GM21360 (cell line): ENCODE results near the gene PPP1R1B.

Experiments used
- ATAC-seq: cut with Tn5 transposase; IDR thresholded peaks from one replicate; pipeline ENCODE4 v1.9.1; 2021; ENCODE audit warnings: mild to moderate bottlenecking, moderate library complexity; ENCODE audit not compliant: unreplicated experiment

PPP1R1B gene

DNA sequence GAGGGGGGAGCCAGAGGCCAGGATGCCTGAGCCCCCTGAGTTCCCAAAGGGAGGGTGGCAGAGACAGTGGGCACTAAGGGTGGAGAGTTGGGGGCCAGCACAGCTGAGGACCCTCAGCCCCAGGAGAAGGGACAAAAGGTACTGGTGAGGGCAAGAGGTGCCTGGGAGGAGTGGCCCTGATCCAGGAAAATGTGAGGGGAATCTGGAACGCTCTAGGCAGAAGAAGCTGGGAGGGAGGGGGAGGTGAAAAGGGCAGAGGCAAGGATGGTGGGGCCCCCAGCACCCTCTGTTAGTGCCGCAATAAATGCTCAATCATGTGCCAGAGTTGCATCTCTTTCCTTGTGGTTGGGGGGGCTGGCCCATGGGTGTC, 39.5 kb downstream of the PPP1R1B start:
- no peak for ATAC-seq

DNA sequence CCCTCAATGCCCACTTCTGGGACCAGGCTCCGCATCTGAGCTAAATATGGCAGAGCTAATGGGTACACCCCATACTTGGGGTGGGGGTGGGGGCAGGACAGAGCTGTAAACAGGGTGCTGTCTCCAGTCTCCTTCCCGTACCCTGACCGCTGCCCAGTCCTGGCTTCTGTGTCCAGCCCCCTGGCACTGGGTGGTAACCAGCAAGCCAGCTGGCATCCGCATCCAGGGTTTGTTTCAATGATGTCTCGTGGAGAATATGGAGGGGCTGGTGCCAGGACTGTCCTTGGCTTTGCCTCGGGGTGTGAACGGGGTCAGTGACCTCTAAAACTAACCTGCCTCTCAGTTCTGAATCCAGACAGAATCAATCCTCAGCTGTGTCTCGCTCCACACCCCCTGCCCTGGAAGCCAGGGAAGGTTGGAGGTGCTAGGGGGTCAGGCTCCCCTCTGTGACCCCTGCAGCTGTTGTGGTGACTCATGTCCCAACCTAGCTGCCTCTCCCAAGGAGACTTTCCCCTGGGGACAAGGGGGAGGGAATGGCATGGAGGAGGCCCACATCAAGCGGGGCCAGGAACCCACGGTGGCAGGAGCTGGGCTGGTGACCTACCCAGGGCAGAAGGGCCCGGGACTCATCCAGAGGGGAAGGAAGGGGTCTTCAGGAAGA, 40.0 kb downstream of the PPP1R1B start:
- no peak for ATAC-seq

DNA sequence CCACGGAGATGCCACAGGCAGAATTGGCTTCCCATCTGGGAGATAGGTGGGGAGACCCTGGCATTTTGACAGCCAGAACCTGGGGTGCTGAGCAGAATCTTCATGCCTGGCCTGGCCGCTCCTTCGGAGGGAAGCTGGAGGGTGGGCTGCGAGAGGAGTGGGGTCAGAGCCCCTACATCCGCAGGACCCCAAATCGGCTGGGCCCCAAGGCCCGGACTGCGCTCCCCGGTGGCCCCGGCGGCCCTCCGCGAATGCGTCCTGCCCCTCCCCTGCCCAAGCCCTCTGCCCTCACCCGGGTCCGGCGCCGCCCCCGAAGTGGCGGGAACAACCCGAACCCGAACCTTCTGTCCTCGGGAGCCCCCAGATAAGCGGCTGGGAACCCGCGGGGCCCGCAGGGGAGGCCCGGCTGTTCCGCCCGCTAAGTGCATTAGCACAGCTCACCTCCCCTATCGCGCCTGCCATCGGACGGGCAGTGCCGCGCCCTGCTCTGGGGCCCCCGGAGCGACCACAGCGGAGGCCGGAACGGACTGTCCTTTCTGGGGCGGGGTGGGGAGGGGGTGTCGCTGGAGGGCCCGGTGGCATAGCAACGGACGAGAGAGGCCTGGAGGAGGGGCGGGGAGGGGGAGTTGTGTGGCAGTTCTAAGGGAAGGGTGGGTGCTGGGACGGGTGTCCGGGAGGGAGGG, 40.7 kb downstream of the PPP1R1B start:
- ATAC-seq: no peak

DNA sequence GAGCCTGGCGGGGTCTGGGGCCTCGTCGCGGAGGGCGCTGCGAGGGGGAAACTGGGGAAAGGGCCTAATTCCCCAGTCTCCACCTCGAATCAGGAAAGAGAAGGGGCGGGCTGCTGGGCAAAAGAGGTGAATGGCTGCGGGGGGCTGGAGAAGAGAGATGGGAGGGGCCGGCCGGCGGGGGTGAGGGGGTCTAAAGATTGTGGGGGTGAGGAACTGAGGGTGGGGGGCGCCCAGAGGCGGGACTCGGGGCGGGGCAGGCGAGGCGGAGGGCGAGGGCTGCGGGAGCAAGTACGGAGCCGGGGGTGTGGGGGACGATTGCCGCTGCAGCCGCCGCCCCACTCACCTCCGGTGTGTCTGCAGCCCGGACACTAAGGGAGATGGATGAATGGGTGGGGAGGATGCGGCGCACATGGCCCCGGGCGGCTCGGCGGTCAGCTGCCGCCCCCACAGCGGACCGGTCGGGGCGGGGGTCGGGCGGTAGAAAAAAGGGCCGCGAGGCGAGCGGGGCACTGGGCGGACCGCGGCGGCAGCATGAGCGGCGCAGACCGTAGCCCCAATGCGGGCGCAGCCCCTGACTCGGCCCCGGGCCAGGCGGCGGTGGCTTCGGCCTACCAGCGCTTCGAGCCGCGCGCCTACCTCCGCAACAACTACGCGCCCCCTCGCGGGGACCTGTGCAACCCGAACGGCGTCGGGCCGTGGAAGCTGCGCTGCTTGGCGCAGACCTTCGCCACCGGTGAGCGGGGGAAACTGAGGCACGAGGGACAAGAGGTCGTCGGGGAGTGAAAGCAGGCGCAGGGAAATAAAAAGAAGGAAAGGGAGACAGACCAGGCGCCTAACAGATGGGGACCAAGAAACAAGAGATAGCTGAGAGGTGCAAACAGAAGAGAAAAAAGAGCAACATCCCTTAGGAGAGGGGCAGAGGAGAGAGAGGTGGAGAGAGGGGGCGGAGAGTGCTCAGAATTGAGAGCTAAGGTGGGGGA, 41.5 kb downstream of the PPP1R1B start, which contains the start of gene PNMT:
TSS of gene PNMT (plus strand) at position 509 of the 980 bp plus-strand sequence. CDS start at position 532, 23 bp downstream.
- ATAC-seq: no peak

DNA sequence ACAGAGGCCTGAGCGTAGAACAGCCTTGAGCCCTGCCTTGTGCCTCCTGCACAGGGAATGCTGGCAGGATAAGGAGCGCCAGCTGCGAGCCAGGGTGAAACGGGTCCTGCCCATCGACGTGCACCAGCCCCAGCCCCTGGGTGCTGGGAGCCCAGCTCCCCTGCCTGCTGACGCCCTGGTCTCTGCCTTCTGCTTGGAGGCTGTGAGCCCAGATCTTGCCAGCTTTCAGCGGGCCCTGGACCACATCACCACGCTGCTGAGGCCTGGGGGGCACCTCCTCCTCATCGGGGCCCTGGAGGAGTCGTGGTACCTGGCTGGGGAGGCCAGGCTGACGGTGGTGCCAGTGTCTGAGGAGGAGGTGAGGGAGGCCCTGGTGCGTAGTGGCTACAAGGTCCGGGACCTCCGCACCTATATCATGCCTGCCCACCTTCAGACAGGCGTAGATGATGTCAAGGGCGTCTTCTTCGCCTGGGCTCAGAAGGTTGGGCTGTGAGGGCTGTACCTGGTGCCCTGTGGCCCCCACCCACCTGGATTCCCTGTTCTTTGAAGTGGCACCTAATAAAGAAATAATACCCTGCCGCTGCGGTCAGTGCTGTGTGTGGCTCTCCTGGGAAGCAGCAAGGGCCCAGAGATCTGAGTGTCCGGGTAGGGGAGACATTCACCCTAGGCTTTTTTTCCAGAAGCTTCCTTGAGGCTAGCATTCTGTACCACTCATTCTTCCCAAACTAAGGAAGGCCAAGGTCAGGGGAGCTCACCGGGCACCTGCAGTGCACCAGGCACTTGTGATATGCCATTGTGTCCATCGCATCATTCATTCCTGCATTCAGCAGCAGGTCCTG, 43.4 kb downstream of the PPP1R1B start:
- ATAC-seq: no peak

DNA sequence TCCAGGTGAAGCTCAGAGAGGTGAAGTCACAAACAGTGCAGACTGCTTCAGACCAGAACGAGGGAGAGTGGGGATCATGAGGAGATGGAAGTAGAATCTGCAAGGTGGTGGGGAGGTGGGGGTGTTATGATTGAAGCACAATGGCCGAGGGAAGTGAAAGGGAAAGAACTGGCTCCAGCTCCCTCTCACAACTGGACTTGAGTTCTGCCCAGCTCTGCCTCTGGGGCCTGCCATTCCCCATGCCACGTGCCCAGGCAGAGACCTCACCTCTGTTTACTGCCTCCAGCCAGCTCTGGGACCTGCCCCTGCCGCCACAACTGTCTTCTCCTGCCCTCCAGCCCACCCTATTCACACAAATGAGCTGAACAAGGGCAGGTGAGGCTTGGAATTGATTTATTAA, 44.0 kb downstream of the PPP1R1B start:
- ATAC-seq: no peak

DNA sequence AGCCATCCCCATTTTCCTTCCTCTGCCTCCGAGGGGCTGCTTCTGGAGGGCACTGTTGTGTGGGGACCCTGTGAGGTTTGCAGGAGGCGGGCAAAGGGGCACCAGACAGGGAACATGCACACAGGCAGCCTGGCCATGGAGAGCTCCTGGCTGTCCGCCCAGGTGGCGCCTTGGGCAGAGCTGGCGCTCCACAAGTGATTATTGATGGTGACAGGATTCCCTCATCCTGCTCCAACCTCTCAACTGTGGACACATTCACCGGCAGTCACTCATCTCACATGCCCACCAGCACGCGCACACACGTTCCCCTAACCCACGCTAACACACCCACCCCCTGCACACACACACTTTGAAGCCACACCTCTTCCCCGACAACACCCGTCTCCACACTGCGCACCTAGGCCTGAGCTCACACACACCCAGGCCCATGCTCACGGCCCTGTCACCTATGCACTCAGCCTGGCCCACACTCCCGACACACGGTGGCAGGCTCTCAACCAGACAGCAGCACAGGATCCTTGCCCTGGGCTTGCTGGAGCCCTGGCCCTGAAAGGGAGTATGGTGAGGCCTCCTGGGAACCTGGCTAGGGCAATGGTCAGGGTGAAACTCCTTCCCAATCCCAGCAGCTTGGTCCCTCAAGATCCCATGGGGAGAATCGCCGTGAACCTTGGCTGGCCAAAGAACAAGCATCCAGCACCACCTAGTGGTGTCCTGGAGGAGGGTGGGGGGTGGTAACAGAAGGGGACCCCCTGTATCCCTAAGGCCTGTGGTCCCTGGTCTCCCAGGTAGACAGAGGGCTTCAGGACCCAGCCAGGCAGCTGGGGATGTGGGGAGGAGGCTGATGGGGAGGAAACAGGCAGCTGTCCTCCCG, 45.1 kb downstream of the PPP1R1B start:
- ATAC-seq: no peak

DNA sequence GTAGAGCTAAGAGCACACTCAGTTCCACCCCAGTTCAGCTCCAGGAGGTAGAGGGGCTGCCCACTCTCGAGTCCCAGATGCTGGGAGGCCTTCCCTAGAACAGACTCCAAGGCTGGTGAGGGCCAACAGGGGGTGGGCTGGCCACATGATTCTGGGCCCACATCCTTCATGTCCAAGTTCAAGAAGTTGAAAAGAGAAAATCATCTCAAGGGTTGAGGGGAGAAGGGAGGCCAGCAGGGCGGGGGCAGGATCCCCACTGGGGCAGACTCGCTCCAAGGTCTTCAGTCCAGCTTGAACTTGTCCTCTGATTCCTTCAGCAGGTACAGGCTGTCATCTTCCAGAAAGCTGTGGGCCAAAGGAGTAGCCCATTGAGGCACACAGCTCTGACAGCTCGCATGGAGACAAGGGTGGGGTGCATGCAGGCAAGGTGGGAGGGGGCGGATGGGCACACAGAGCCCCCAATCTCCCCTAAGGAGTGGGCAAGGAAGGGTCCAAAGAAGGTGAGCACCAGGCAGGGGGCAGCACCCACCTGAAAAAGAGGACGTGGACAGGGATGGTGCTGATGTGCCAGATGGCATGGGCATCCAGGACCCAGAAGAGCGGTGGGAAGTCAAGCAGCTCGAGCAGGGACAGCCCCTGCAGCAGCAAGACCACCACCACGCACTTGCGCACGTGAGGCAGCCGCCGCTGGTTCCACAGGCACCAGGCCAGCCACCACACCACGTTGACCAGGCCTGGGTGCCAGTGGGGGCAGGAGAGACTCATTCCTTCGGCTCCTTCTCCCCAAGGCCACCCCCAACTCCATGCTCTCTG, 46.0 kb downstream of the PPP1R1B start:
- ATAC-seq: no peak

DNA sequence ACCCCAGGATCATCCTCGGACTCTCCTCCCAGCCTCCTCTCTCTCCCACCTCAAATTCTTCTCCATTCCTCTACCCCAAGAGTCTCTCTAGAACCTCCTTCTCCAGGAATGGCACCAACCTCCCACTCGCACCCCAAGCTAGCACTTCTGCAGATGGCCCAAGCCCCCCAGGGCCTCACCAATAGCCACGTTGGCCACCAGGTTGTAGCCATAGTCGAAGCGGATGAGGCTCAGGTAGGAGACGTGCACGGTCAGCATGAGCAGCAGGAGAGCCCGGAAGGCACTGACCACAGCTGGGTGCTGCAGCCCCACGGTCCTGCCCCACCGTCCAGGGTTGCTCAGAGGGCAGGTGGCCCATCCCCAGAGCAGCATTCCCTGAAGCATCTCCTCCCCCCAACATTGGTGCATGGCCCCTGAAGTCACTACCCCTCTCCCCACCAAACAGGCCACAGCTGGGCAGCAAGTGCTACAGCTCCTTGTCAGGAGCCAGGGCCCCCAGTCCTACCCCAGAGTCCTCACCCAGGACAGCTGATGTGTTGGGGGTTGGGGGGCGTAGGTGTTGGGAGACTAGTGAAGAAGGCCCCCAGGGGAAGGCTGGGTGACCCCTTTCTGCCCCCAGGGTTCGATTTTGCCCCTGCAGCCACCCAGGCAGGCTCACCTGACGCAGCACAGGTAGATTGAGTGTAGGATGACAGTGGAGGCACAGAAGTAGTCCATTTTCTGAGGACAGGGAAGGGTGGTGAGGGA, 46.8 kb downstream of the PPP1R1B start:
- no peak for ATAC-seq

DNA sequence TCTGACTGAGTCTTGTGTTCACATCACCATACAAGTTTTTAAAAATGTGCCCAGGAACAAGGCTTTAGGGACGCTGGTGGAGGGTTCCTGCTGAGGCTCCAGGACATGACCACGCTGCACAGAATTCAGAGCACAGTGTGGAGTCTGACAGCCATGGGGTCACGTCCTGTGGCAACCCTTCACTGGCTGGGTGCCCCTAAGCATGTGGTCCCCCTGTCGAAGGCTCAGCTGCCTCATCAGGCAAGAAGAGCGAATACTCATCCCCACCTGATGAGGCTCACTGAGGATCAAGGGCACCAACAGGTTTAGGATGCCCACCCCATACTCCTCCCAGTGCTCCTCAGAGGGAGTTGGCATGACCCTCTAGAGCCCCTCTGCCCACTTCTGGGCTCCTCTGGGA, 47.4 kb downstream of the PPP1R1B start:
- ATAC-seq: no peak

DNA sequence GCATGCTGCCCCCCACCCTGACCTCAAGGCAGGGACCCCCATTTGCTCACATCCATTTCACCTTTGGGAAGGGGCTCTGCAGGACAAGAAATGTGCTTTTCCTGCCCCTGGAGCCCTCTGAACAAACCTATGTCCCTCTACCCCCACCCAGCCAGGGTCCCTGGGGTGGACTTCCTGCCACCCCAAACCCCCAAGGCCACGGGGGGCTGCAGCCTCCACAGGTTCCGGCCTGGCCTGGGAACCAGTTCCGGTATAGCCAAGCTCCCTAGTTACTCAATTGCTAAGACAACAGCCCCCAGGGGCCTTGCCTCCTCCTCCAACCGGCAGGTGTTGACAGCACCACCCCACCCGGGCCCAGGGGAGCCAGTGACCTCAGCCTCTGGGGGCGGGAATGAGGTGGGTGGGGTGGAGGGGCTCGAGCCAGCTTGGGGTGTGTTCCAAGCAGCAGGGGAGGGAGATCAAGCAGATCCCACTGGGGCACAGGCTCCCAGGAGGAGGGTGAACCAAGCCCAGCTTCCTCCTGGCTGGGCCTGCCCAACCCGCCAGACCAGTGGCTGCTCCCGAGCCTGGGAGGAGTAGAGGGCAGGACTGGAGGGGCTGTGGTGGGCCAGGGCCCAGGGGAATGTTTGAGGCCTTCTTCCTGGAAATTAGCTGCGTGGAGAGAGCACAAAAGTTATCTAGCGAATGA, 48.1 kb downstream of the PPP1R1B start:
- ATAC-seq: no peak

DNA sequence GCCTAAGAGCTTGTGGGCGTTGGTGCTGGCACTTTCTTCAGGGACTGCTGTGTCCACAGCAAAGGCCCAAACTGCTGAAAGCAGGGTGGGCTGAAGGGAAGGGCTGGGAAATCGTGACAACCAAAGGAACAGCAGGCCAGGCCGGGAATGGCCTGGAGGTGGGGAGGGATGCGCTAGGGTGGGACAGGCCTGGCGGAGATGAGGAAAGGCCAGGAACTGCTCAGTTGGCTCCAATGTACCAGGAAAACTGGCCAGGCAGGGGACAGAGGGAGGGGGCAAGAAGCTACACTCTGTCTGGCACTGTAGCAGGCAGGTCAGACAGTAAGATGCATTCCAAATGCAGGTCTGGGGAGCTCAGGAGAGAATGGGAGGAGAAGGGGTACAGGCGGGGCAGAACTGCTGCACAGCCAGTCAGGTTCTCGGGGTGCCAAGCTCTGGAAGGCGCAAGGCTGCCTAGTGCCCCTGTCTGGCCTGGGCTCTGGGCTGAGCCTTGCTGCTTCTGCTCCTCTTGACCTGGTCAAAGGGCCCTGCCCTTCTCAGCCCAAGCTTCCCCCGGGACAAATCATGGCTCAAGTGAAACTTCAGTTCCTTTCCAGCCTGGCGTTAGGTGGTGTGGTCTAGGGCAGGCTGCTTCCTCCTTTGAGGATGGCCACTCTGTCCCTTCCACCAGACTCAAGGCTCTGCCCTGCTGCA, 48.8 kb downstream of the PPP1R1B start:
- no peak for ATAC-seq

DNA sequence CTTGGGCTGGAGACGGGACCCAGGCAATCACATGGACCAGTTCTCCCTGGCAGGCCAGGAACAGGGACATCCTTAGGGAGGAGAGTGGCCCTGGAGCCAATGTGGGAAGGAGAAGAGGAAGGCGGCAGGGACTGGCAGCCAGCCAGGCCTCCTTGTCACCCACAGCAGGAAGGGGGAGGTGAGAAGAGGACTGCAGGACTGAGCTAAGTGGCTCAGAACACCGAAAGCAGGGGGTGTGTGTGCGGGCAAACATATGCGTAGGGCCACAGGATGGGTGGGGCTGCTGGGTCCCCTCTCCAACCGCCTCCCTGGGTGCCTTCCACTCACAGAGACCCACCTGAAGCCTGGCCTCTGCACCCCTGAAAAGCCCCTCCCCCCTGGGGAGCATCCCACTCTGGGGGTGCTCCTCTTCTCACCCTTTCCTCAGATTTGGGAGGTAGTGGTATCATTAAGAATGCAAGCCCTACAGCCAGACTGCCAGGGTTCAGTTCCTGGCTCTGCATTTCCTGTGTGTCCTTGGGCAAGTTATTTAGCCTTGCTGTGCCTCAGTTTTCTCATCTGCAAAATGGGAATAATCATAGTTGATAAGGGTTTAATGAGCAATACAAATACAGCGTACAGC, 49.6 kb downstream of the PPP1R1B start:
- ATAC-seq: no peak

DNA sequence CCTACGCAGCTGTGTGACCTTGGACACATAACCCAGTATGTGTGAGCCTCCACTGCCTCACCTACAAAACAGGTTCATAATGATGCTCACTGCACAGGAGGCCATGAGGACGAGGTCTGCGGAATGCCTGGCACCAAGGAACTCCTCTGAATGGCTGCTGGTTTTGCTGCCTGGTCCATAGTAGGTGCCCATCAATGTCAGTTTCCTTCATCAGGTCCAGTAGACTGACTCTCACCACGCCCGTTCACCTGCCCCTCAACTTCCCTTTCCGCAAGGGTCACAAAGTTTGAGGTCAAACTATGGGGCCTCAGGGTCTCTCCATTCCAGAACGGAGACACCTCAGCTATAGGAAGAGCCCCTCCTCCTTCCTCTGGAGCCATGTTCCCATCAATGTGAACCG, 50.3 kb downstream of the PPP1R1B start:
- no peak for ATAC-seq

DNA sequence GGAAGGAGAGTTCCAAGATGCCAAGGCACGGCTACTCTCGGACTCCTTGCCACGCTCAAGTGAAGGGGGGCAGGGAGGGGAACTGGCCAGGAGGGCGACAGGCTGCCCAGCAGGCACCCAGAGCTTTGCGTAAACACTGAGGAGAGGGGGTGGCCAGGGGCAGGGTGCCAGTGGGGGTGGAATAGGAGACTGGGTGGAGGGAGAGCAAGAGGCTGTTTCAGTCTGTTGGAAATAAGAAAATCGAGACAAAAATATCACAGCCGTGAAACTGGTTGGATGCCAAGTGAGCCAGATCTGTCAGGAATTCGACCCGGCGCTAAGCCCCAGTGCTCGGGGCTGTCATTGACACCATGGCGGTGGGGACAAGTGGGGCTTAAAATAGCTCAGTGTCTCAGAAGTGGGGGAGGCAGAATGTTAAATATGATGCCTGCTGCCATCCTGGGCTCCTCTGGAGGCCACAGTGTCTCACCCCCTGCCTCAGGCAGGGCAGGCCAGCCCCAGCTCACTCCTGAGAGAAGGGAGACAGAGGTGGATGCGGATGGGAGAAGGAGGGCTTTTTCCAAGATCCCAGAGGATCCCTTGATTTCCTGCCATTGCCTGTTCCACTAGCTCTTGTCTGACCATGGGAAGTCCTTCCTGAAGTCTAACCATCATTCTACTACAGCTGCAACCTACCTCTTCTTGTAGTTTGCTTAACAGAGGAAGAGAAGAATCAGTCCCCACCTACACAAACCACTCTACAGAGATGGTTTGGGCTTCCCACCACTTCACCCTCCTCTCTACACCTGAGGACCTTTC, 51.0 kb downstream of the PPP1R1B start:
- ATAC-seq: no peak
